ENCODE measurements around the gene SULT1A2. TPM values are rescaled to one million over a fixed set of nuclear protein-coding genes. Genes with fewer than 3 reads are reported as not detected.
"Not testable (repeated sequence)": the region's sequence is repeated elsewhere in the genome, so short reads cannot be mapped to it uniquely, and the experiment has no call there.

Gene SULT1A2
- polyA plus RNA-seq, 3 donors: 0.30 to 1.8 (median 1.1) TPM

DNA sequence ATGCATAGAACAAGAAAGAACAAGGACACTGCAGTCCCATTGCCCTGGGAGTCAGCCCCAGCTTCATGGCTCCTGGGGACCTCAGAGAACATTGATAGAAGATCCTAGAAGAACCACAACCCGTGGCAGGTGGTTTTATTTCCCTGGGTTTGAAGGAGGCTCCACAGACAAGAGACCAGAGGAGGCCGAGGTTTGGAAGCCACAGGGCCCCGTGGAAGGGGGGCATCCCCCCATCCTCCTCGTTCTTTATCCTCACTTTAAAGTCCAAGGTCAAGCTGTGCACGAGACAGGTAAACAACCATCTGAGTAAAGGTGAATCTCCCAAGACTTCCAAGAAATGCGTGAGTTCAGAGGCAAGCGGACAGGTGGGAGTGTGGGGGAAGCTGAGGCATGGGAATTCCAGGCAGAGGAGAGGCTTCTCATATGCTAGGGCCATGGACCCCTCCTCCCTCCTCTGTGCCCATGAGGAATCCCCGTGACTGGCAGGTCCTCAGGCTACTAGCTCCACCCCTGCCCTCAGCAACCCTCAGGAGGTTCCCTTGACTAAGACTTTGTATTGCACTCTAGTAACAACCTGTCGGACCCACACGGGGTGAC is 13.8 kb upstream of the SULT1A2 start:
- no peak overlapping the region for H3K27ac ChIP-seq (ENCODE audit: low read depth, low read length)
- WGBS, 3 donors: 42 to 77% (median 75%) methylated on average over 10 of the region's 10 CpGs

DNA sequence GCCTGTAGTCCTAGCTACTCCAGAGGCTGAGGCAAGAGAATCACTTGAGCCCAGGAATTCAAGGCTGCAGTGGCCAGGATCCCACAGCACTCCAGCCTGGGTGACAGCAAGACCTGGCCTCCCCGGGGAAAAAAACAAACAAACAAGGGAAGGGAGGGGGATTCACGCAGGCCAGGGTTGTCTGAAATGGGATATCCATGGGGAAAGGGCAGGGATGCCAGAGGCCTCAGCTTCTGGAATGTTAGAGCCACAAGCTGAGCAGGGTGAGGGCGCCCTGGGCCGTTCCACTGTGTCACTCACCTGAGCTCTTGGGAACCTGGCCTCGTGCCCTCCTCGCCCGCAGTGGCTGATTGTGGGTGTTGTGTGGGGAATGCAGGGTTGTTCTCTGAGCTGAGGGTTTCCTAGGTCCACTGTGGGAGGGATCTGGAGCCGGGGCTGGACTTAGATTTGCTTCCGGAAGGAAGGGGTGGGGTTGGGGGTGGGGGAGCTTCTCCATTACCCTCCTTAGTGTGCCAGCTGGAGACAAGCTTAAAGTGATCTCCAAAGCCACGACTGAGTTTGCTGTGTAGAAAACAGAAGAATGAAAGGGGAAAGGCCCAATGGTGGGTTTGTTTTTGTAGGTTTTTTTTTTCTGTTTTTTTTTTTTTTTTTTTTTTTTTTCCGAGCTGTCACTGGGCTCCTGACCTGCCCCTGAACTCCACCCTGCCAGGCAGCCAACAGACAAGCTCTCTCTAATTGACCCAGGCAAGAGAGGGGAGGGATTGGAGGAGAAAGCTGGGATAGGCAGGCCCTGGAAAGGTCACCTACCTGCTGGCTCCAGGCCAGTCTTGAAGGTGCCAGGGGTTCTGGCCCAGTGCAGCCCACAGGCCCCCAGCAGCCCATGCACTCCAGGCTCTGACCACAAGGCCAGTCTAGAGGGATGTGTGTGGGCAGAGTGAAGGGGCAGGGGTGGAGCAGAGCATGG is 13.1 kb upstream of the SULT1A2 start, which contains the start of gene SULT1A1:
TSS of gene SULT1A1 (minus strand) at position 414 of the 964 bp plus-strand sequence. CDS start 1,189 bp downstream, outside the sequence.
- 19 to 27% (median 24%) methylated on average over 11 of the region's 11 CpGs for WGBS, 3 donors
- no peak within 1 kb of the TSS for H3K27ac ChIP-seq (ENCODE audit: low read depth, low read length)

DNA sequence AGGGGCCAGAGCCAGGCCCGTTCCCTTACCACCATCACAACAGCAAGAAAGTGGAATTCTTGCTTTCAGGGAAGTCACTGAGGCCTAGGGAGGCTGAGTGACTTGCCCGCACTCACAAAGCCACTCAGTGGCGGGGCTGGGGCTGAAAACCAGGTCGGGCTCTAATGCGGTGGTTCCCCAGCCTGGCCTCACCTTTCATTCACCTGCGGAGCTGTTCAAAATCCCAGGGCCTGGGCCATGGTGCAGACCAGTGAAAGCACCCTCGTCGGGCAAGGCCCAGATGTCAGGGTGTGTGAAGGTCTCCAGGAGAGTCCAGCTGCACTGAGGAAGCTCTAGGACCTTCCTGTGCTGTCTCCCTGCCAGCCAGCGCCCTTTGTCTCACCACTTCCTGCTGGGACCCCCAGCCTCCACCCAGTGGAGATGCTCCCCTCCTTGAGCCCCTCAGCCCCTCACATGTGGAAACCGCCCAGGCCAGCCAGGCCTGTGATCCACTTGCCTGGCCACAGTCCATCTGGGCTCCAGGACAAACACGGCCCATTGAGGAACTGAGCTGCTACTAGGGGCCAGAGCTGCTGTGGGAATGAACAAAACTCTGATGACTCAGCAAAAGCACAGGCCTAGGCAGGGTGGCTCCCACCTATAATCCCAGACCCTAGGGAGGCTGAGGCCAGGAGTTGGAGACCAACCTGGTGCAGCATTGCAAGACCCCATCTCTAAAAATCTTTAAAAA is 12.2 kb upstream of the SULT1A2 start:
- 60 to 71% (median 69%) methylated on average over 10 of the region's 11 CpGs for WGBS, 3 donors
- not testable (repeated sequence) for H3K27ac ChIP-seq (ENCODE audit: low read depth, low read length)

DNA sequence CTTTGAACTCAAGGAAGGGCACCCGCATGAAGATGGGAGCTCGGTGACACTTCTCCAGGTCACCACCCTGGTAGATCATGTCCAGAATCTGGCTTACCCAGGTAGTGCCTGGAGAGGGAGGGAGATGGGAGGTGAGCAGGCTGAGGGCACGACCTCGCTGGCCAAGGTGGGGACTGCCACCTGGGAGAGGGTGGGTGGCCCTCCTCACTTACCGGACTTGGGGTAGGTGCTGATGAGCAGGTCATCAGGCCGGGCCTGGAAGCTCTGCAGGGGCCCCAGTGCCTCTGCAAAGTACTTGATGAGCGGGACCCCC is 11.6 kb upstream of the SULT1A2 start:
- 84 to 98% (median 93%) methylated on average over 4 to 6 of the region's 7 CpGs for WGBS, 3 donors
- H3K27ac ChIP-seq (ENCODE audit: low read depth, low read length): not testable (repeated sequence)

DNA sequence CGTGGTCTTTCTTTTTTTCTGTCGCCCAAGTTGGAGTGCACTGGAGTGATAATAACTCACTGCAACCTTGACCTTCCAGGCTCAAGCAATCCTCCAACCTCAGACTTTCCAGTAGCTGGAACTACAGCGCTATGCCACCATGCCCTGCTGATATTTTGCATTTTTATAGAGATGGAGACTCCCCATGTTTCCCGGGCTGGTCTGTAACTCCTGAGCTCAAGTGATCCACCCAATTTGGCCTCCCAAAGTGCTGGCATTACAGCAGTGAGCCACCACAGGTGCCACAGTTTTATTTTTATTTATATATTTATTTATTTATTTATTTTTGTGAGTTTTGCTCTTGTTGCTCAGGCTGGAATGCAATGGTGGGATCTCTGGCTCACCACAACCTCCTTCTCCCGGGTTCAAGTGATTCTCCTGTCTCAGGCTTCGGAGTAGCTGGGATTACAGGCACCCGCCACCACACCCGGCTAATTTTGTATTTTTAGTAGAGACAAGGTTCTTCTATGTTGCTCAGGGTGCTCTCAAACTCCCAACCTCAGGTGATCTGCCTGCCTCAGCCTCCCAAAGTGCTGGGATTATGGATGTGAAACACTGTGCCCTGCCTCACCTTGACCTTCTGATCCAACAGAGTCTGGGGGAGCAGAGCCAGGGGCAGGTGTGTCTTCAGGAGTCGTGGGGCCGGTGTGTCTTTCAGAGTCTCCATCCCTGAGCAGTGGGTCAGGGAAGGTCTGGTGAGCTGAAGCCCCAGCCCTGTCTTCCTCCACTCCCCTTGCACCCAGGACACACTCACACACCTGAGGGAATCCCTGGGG is 11.0 kb upstream of the SULT1A2 start:
- WGBS, 3 donors: 92 to 96% (median 94%) methylated on average over 10 of the region's 10 CpGs
- H3K27ac ChIP-seq (ENCODE audit: low read depth, low read length): not testable (repeated sequence)

DNA sequence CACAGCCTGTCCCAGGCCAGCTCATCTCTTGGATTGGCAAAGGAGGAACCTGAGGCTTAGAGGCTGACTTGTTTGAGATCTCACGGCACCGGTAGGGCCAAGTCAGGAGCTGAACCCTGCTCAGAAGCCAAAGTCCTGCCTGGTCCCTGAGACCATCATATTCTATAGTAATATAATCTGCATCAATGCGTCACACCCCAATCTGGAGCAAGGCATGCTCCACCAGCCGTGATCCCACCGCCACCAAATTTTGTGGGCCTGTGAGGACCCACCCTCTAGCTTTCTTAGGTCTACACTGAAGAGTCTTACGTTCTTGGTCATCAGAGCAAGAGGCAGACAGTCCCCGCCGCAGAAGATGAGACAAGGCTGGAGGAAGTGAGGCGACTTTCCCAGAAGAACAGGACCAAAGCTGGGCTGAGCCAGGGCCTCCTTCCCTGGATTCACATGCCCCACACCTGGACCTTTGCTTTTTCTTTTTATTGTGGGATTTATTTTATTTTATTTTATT is 10.3 kb upstream of the SULT1A2 start:
- 94 to 98% (median 96%) methylated on average over 9 of the region's 9 CpGs for whole genome bisulfite sequencing, 3 donors
- no peak overlapping the region for H3K27ac ChIP-seq (ENCODE audit: low read depth, low read length)

DNA sequence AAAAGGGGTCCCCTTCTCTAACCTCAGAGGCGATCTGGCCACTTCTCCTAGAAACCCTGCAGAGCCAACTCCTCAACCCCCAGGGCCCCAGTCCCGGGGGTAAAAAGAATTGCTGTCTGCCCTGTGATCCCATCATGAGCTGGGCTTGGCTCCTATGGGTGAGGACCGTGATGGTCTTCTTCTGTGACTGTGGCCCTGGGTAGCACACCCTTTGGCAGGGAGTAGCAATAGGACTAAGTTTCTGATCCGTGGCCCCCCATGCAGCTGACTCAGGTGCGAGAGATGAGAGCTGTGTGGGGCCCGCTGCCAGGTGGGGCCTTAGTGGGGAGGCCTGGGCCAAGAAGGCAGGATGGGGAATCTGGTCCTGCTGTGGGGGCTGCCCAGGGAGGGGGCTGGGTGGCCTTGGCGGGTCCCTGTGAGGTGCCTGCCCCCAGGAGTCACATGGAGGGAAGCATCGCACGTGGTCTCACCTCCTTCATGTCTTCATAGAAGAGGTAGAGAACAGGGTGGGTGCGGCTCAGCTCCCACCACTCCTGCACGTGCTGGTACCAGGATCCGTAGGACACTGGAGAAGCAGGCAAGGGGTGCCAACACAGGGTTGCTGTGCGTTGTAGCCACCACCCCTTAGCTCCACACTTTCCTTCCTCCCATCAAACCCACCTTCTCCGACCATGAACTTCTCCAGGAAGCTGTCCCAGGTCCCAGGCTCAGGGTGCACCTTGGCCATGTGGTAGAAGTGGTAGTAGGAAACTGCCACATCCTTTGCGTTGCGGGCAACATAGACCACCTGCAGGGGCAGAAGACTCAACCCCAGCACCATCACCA is 9.7 kb upstream of the SULT1A2 start:
- H3K27ac ChIP-seq (ENCODE audit: low read depth, low read length): no peak overlapping the region
- 86 to 91% (median 90%) methylated on average over 16 of the region's 16 CpGs for WGBS, 3 donors

DNA sequence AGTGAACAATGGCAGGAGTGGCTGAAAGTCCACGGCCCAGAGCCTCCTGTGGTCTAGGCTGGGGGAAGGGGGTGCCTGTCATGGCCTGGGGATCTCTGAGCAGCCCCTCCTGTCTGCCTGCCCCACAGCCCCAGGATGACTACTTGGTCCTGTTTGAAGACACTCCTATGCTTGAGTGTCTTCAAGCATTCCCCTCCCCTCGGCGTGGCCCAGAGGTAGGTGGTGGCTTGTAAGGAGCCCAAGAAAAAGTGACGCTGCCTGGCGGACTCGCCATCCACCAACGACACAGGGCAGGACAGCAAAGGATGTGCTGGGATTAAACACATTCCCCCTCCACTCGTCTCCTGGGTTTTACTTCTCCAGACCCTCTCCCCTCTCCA is 7.3 kb upstream of the SULT1A2 start:
- WGBS, 3 donors: 74 to 84% (median 75%) methylated on average over 8 of the region's 8 CpGs
- H3K27ac ChIP-seq (ENCODE audit: low read depth, low read length): no peak overlapping the region

DNA sequence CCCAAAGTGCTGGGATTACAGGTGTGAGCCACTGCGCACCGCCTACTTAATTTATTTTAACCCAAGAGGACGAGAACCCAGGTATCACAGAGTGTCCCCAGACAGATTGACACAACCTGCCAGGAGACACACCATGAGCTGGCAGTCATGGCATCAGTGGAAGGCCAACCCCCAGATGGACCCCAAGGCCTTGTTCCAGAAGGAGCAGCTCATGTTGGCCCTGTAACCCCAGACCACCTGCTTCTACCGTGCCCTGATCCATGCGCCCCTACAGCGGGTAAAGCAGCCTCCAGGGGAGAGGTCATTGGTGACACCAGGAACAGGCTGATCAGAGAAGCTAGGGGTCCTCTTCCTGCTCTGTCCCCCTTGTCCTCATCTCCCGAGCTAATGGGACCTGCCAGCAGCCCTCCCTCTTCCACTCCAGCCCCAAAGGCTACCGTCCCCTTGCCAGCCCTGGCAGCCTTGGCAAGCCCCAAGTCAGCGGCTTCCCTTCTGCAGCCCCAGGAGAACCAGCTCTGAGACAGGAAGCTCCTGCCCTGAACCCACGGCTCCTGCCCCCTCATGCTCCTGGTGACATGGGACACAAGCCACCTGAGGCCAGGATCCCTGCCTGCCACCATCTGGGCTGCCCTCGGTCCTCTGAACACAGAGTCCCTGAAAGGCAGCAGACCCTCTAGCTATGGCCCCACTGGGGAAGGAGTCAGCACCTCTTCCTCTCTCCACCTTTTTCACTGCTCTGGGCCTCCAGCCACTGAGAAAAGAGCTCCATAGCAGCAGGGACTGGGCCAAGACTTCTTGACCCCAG is 6.7 kb upstream of the SULT1A2 start:
- WGBS, 3 donors: 70 to 81% (median 76%) methylated on average over 11 of the region's 11 CpGs
- H3K27ac ChIP-seq (ENCODE audit: low read depth, low read length): no peak overlapping the region

DNA sequence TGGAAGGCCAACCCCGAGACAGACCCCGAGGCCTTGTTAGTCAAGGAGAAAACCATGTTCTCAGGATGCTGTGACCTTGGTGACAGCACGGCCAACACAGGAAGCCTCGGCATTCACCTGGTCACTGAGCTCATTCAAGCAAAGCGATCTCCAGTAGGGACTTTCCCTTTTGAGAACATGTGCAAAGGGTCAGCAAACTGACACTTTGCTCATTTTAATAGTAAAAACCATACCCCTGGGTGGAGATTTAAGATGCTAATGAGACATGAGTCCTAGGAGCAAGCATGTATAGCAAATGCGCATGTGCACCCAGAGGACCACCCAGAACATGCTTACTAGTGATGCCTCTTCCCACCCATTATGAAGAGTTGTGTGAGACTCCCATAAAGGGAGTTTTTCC is 5.7 kb upstream of the SULT1A2 start:
- 58 to 68% (median 61%) methylated on average over 4 to 5 of the region's 6 CpGs for WGBS, 3 donors

DNA sequence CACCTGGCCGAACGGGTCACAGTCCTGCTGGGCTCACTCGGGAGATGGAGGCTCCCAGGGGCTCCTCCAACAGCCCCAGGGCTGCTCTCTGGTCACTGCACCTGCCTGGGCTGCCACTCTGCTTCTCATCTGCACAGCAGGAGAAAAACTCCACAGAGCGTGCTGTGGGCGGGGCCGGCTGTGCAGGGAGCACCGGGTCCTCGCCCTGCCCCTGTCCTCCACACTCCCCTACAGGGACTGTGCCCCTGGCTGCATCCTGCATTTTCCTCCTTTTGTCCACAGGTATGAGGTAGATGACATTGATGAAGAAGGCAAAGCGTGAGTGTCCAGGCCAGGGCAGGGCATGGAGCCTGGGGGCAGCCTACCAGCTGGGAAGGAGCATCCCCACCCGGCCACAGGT is 5.2 kb upstream of the SULT1A2 start:
- WGBS, 3 donors: 73 to 88% (median 84%) methylated on average over 5 of the region's 10 CpGs

More for the DNA sequence above, 5.7 kb upstream of the SULT1A2 start:
- H3K27ac ChIP-seq (ENCODE audit: low read depth, low read length): no peak overlapping the region

DNA sequence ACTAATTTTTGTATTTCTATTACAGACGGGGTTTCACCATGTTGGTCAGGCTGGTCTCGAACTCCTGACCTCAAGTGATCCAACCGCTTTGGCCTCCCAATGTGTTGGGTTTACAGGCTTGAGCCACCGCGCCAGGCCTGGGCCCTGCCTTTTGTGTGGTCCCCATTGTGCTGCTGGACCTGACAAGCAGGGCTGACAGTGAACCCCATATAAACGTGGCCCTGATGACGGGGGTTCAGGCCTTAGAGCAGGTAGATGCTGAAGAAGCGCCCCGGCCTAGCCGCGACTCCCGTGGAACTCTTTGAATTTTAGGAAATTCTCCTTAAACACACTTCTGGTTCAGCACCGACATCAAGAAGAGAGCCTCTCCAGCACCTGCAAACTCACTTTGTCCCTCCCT is 4.7 kb upstream of the SULT1A2 start:
- WGBS, 3 donors: 89 to 92% (median 89%) methylated on average over 10 to 12 of the region's 13 CpGs

More for the DNA sequence above, 5.2 kb upstream of the SULT1A2 start:
- H3K27ac ChIP-seq (ENCODE audit: low read depth, low read length): not testable (repeated sequence)

DNA sequence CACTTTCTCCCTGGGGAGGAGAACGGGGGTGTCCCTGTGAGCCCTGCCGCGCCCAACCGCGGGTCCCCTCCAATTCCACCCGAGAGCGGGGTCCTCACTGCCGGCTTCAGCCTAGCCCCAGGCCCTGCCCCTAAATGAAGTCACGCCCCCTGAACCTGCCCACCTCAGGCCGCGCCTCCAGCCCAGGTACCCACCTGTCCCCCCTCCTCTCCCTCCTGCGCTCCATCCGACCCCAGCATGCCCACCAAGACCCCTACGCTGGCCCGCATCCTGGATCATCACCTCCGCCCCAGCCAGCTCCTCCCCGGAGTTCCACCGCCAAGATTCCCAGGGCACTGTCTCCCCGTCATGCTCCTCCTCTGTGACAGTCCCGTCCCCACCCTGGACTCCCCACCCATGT is 4.1 kb upstream of the SULT1A2 start:
- WGBS, 3 donors: 28 to 64% (median 43%) methylated on average over 6 to 10 of the region's 20 CpGs
- H3K27ac ChIP-seq (ENCODE audit: low read depth, low read length): not testable (repeated sequence)

More for the DNA sequence above, 4.7 kb upstream of the SULT1A2 start:
- not testable (repeated sequence) for H3K27ac ChIP-seq (ENCODE audit: low read depth, low read length)

DNA sequence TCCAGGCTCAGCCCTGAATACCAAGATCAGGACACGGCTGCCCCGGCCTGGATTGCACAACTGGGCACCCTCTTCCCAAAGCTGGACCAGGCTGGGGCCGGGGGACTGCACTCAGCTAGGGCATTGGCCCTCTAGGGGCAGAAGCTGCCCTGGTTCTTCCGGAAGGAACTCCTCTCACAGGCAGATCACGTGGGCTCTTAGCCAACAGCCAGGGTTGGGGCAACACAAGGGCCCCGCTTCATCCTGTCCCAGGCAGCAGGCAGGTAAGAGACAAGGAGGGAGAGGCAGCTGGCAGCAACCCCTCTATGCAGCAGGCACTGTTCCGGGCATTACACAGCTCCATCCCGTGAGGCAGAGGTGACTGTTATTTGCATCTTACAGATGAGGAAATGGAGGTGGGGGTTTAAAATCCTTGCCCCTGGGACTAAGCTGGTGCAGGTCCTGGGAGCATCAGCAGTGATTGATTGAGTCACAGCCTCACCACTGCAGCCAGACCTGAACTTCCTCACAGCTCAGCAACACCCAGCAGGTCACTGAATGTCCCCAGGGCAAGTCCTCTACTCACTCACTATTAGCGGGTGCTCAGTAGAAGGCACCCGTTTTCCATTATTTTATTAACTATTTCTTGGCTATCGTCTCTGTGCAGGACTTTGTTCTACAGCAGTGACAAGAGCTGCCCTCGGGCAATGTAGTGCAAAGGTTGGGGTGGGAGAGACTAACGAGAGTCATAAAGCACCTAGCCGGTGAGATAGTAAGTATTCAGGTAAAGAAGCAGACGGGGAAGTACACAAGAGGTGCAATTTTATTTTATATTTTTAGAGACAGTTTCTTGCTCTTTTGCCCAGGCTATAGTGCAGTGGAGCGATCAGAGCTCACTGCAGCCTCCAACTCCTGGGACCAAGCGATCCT is 2.8 kb upstream of the SULT1A2 start:
- no CpG with 5 or more reads among the region's 17 CpGs for WGBS, 3 donors
- not testable (repeated sequence) for H3K27ac ChIP-seq (ENCODE audit: low read depth, low read length)

DNA sequence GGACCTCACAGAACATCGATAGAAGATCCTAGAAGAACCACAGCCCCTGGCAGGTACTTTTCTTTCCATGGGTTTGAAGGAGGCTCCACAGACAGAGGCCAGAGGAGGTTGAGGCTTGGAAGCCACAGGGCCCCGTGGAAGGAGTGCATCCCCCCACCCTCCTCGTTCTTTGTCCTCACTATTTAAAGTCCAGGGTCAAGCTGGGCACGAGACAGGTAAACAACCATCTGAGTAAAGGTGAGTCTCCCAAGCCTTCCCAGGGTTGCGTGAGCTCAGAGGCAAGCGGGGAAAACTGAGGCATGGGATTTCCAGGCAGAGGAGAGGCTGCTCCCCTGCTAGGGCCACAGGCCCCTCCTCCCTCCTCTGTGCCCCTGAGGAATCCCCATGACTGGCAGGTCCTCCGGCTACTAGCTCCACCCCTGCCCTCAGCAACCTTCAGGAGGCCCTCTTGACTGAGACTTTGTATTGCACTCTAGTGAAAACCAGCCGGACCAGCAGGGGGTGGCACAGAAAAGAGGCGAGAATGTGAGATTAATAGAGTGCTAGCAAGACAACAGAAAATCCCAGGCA is 927 bp upstream of the SULT1A2 start:
- 54 to 73% (median 72%) methylated on average over 9 of the region's 9 CpGs for WGBS, 3 donors
- no peak overlapping the region for H3K27ac ChIP-seq (ENCODE audit: low read depth, low read length)

Measured in adipose tissue (tissue), 3 donors.